Large intestine (tissue), 3 donors: ENCODE measurements around the gene FOXP1. TPM values are rescaled to one million over a fixed set of nuclear protein-coding genes. Genes with fewer than 3 reads are reported as not detected.

ENCODE experiments used
- DNase-seq, 2 donors: peaks; one replicate each; pipeline versions ENCODE4 v3.0.0 to v3.0.0-alpha.2; 2013
- H3K27ac ChIP-seq: one replicate; pipeline ENCODE4 v1.5.1; 2013; ENCODE audit warnings: low read length
- H3K27me3 ChIP-seq: 2 replicates; pipeline ENCODE4 v1.6.1; 2013; ENCODE audit warnings: low read length; ENCODE audit not compliant: control insufficient read depth, insufficient read depth
- H3K36me3 ChIP-seq: 2 replicates; pipeline ENCODE4 v1.6.1; 2013; ENCODE audit warnings: low read length; ENCODE audit not compliant: control insufficient read depth, insufficient read depth
- H3K4me1 ChIP-seq: one replicate; pipeline ENCODE4 v1.6.1; 2013; ENCODE audit warnings: low read length; ENCODE audit not compliant: control insufficient read depth, insufficient read depth
- H3K4me3 ChIP-seq: one replicate; pipeline ENCODE4 v1.5.1; 2013; ENCODE audit warnings: low read length
- H3K9me3 ChIP-seq: one replicate; pipeline ENCODE4 v1.6.1; 2013; ENCODE audit warnings: mild to moderate bottlenecking, low read depth, low read length, moderate library complexity; ENCODE audit not compliant: control insufficient read depth
- WGBS: methylation state at CpG from one replicate; pipeline ENCODE4 v1.1.5; 2013; ENCODE audit warnings: low lambda C conversion rate; ENCODE audit not compliant: insufficient coverage; 5-methylcytosine and 5-hydroxymethylcytosine counted together
- polyA plus RNA-seq: library from polyadenylated mRNA; unstranded; fragments of 120-200 nt; gene quantifications from one replicate; pipeline ENCODE4 v1.2.1, GENCODE V29; 2013

FOXP1 gene
- polyA plus RNA-seq, 1 donor: 64.1 TPM

GRCh38 chr3:71060536-71060935 is 523.0 kb downstream of the FOXP1 start:
- no peak overlapping the region for H3K4me3 ChIP-seq
- H3K9me3 ChIP-seq: no peaks in the 10 kb centered on the region
- DNase-seq: no peak
- peaks cover 23% of the 10 kb centered on the region for H3K4me1 ChIP-seq
- WGBS: 83% methylated on average over 1 of the region's 2 CpGs
- no peaks in the 10 kb centered on the region for H3K27me3 ChIP-seq
- no peak overlapping the region for H3K27ac ChIP-seq
- no peaks in the 10 kb centered on the region for H3K36me3 ChIP-seq

- Histone ChIP-seq H3K4me1 (peaks cover 27% of the 10 kb centered on the region), H3K9me3 (no peaks in the 10 kb centered on the region), H3K36me3 (peaks cover 2% of the 10 kb centered on the region), H3K27me3 (no peaks in the 10 kb centered on the region), H3K4me3 (no peak overlapping the region), H3K27ac (peak overlapping the region; percentile 57)
- WGBS: no CpG with 5 or more reads among the region's 4 CpGs
- DNase-seq: peak; percentile 25 to 59
Measured at GRCh38 chr3:71057526-71057894, 526.0 kb downstream of the FOXP1 start.

GRCh38 chr3:71056327-71056726 is 527.2 kb downstream of the FOXP1 start:
- Histone ChIP-seq H3K4me3 (no peak overlapping the region), H3K4me1 (peaks cover 20% of the 10 kb centered on the region), H3K27ac (peak overlapping the region; percentile 57), H3K36me3 (peaks cover 11% of the 10 kb centered on the region), H3K27me3 (no peaks in the 10 kb centered on the region), H3K9me3 (no peaks in the 10 kb centered on the region)
- no peak for DNase-seq
- WGBS: 100% methylated on average over 1 of the region's 5 CpGs

GRCh38 chr3:71055257-71056001 is 528.1 kb downstream of the FOXP1 start:
- 50% methylated on average over 2 of the region's 11 CpGs for WGBS
- Histone ChIP-seq H3K4me1 (peaks cover 24% of the 10 kb centered on the region), H3K4me3 (no peak overlapping the region), H3K9me3 (no peaks in the 10 kb centered on the region), H3K27me3 (no peaks in the 10 kb centered on the region), H3K27ac (no peak overlapping the region), H3K36me3 (peaks cover 20% of the 10 kb centered on the region)
- DNase-seq: no peak

- WGBS: 73% methylated on average over 2 of the region's 5 CpGs
- no peaks in the 10 kb centered on the region for H3K27me3 ChIP-seq
- H3K4me1 ChIP-seq: peaks cover 35% of the 10 kb centered on the region
- H3K27ac ChIP-seq: no peak overlapping the region
- H3K9me3 ChIP-seq: no peaks in the 10 kb centered on the region
- no peak overlapping the region for H3K4me3 ChIP-seq
- no peak for DNase-seq
- H3K36me3 ChIP-seq: peaks cover 26% of the 10 kb centered on the region
Measured at GRCh38 chr3:71054312-71054711, 529.2 kb downstream of the FOXP1 start.

- 100% methylated on average over 1 of the region's 4 CpGs for WGBS
- H3K27ac ChIP-seq: no peak overlapping the region
- DNase-seq: no peak
- H3K4me3 ChIP-seq: no peak overlapping the region
- no peaks in the 10 kb centered on the region for H3K27me3 ChIP-seq
- H3K9me3 ChIP-seq: no peaks in the 10 kb centered on the region
- peaks cover 42% of the 10 kb centered on the region for H3K4me1 ChIP-seq
- peaks cover 26% of the 10 kb centered on the region for H3K36me3 ChIP-seq
Measured at GRCh38 chr3:71053495-71053894, 530.0 kb downstream of the FOXP1 start.

- no CpG with 5 or more reads among the region's 5 CpGs for WGBS
- Histone ChIP-seq H3K4me1 (peaks cover 43% of the 10 kb centered on the region), H3K36me3 (peaks cover 26% of the 10 kb centered on the region), H3K9me3 (no peaks in the 10 kb centered on the region), H3K27me3 (no peaks in the 10 kb centered on the region), H3K4me3 (no peak overlapping the region), H3K27ac (peak overlapping the region; percentile 1)
- DNase-seq: no peak
Measured at GRCh38 chr3:71052716-71053115, 530.8 kb downstream of the FOXP1 start.

GRCh38 chr3:71051893-71052687 is 531.4 kb downstream of the FOXP1 start:
- peak in 1 of 2 donors; percentile 53 for DNase-seq

GRCh38 chr3:71051259-71051595 is 532.3 kb downstream of the FOXP1 start:
- Histone ChIP-seq H3K9me3 (no peaks in the 10 kb centered on the region), H3K36me3 (peaks cover 33% of the 10 kb centered on the region), H3K4me1 (peaks cover 32% of the 10 kb centered on the region), H3K27me3 (no peaks in the 10 kb centered on the region), H3K4me3 (no peak overlapping the region), H3K27ac (no peak overlapping the region)
- no peak for DNase-seq
- no CpG with 5 or more reads among the region's 5 CpGs for WGBS

More at GRCh38 chr3:71051893-71052687, 531.4 kb downstream of the FOXP1 start:
- H3K27me3 ChIP-seq: no peaks in the 10 kb centered on the region
- H3K9me3 ChIP-seq: no peaks in the 10 kb centered on the region
- H3K4me1 ChIP-seq: peaks cover 38% of the 10 kb centered on the region
- H3K4me3 ChIP-seq: no peak overlapping the region
- no CpG with 5 or more reads among the region's 7 CpGs for WGBS
- peak overlapping the region; percentile 1 for H3K27ac ChIP-seq
- peaks cover 27% of the 10 kb centered on the region for H3K36me3 ChIP-seq

GRCh38 chr3:71050538-71051258 is 532.8 kb downstream of the FOXP1 start:
- Histone ChIP-seq H3K36me3 (peaks cover 38% of the 10 kb centered on the region), H3K27ac (no peak overlapping the region), H3K9me3 (no peaks in the 10 kb centered on the region), H3K27me3 (no peaks in the 10 kb centered on the region), H3K4me1 (peaks cover 31% of the 10 kb centered on the region), H3K4me3 (no peak overlapping the region)
- no peak for DNase-seq
- WGBS: 40% methylated on average over 1 of the region's 6 CpGs
